Activated T-cell treated with anti-CD3 and anti-CD28 coated beads, Interleukin-2, amount 50 U/mL, for 4 hours (primary cell): ENCODE results near the gene PRSS53. TPM values are rescaled to one million over a fixed set of nuclear protein-coding genes. Genes with fewer than 3 reads are reported as not detected.

Source experiments
- ATAC-seq, 2 donors: fragments of 200-7000 bp; cut with Tn5 transposase; one replicate each; pipeline ENCODE4 v1.10.0; 2021
- DNase-seq: peaks from one replicate; pipeline ENCODE4 v3.0.0-alpha.2; 2020
- H3K27me3 Mint-ChIP-seq: one replicate; pipeline ENCODE4 v1.8.0; 2021; ENCODE audit warnings: low read depth, mixed read lengths
- H3K36me3 Mint-ChIP-seq: one replicate; pipeline ENCODE4 v1.8.0; 2022; ENCODE audit warnings: mixed read lengths; ENCODE audit not compliant: insufficient read depth
- H3K4me1 Mint-ChIP-seq: one replicate; pipeline ENCODE4 v1.8.0; 2021; ENCODE audit warnings: low read depth, mixed read lengths
- H3K4me3 Mint-ChIP-seq: one replicate; pipeline ENCODE4 v1.8.0; 2021; ENCODE audit warnings: mild to moderate bottlenecking, moderate library complexity, mixed read lengths
- H3K9me3 Mint-ChIP-seq: one replicate; pipeline ENCODE4 v1.8.0; 2021; ENCODE audit warnings: mixed read lengths
- total RNA-seq, 3 donors: library from RNA; stranded (reverse); gene quantifications; one replicate each; pipeline ENCODE4 v1.2.1, GENCODE V29; 2021

PRSS53 gene
- total RNA-seq, 3 donors from 2014 or later = 4.6 to 5.6 (median 4.9) TPM

DNA sequence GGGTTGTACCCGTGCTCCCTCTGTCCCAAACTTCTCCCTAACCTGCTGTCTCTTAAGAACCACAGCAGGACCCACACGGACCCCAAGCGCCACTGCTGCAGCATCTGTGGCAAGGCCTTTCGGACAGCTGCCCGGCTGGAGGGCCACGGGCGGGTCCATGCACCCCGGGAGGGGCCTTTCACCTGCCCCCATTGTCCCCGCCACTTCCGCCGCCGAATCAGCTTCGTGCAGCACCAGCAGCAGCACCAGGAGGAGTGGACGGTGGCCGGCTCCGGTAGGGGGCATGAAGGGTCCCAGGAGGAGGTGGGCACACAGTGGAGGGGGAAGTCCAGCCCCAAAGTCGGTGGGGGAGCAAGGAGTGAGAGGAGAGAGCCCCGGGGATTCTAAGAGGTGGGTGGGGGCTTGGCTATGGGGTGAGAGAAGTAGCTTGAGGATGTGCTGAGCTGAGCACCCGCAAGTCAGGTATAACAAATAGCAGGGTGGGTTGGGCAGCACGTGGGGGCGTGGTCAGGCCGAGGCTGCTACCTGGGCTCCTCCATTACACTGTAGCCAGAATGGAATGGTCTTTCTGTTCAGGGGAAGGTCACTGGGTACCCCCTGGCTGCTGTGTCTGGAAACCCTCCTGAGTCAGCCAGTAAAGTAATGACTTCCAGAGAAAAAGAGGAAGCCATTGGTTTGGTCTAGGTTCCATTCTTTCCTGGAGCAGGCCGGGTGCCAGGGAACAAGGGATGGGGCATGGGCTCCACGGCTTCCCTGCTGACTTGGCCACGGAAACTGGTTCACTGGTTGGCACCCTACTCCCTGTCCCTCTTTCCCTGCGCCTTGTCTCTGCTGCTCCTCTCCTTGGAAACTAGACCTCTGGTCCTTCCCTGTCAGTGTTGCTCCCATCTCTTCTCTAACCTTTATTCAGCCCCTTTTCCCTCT, 7.1 kb downstream of the PRSS53 start:
- H3K27me3 Mint-ChIP-seq = no peaks in the 10 kb centered on the region
- H3K4me3 Mint-ChIP-seq = no peak overlapping the region
- ATAC-seq (no peak), DNase-seq (no peak)
- no peaks in the 10 kb centered on the region for H3K9me3 Mint-ChIP-seq
- H3K36me3 Mint-ChIP-seq = peaks cover 29% of the 10 kb centered on the region
- H3K4me1 Mint-ChIP-seq = peaks cover 16% of the 10 kb centered on the region

DNA sequence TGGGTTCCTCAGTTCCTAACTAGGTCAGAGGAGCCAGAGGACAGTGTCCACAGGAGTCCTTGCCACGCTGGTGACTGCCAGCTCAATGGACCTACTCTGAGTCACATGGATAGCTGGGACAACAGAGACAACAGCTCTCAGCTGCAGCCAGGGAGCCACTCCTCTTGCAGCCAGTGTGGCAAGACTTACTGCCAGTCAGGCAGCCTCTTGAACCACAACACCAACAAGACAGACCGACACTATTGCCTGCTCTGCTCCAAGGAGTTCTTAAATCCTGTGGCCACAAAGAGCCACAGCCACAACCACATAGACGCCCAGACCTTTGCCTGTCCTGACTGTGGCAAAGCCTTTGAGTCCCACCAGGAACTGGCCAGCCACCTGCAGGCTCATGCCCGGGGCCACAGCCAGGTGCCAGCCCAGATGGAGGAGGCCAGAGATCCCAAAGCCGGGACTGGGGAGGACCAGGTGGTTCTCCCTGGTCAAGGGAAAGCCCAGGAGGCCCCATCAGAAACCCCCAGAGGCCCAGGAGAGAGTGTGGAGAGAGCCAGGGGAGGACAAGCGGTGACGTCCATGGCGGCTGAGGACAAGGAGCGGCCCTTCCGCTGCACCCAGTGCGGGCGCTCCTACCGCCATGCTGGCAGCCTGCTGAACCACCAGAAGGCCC, 7.9 kb downstream of the PRSS53 start:
- no peaks in the 10 kb centered on the region for H3K9me3 Mint-ChIP-seq
- peaks cover 26% of the 10 kb centered on the region for H3K36me3 Mint-ChIP-seq
- H3K4me3 Mint-ChIP-seq = no peak overlapping the region
- no peaks in the 10 kb centered on the region for H3K27me3 Mint-ChIP-seq
- ATAC-seq (no peak), DNase-seq (no peak)
- peaks cover 21% of the 10 kb centered on the region for H3K4me1 Mint-ChIP-seq

DNA sequence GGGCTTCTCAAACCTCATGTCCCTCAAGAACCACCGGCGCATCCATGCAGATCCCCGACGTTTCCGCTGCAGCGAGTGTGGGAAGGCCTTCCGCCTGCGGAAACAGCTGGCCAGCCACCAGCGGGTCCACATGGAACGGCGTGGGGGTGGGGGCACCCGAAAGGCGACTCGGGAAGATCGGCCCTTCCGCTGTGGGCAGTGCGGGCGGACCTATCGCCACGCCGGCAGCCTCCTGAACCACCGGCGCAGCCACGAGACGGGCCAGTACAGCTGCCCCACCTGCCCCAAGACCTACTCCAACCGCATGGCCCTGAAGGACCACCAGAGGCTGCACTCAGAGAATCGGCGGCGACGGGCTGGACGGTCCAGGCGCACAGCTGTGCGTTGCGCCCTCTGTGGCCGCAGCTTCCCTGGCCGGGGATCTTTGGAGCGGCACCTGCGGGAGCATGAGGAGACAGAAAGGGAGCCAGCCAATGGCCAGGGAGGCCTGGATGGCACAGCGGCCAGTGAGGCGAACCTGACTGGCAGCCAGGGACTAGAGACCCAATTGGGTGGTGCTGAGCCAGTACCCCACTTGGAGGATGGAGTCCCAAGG, 8.6 kb downstream of the PRSS53 start:
- Mint-ChIP-seq H3K9me3 (no peaks in the 10 kb centered on the region), H3K27me3 (no peaks in the 10 kb centered on the region), H3K36me3 (peaks cover 26% of the 10 kb centered on the region), H3K4me1 (peaks cover 26% of the 10 kb centered on the region), H3K4me3 (no peak overlapping the region)
- no peak for ATAC-seq
- no peak for DNase-seq

DNA sequence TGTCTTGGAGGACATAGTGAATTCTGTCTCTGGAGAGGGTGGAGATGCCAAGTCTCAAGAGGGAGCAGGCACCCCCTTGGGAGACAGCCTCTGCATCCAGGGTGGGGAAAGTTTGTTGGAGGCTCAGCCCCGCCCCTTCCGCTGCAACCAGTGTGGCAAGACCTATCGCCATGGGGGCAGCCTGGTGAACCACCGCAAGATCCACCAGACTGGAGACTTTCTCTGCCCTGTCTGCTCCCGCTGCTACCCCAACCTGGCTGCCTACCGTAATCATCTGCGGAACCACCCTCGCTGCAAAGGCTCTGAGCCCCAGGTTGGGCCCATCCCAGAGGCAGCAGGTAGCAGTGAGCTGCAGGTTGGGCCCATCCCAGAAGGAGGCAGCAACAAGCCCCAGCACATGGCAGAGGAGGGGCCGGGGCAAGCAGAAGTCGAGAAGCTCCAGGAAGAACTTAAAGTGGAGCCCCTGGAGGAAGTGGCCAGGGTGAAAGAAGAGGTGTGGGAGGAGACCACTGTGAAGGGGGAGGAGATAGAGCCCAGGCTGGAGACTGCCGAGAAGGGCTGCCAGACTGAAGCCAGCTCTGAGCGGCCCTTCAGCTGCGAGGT, 9.3 kb downstream of the PRSS53 start:
- ATAC-seq (no peak), DNase-seq (no peak)
- no peaks in the 10 kb centered on the region for H3K27me3 Mint-ChIP-seq
- peaks cover 26% of the 10 kb centered on the region for H3K36me3 Mint-ChIP-seq
- H3K4me1 Mint-ChIP-seq = peaks cover 33% of the 10 kb centered on the region
- no peaks in the 10 kb centered on the region for H3K9me3 Mint-ChIP-seq
- H3K4me3 Mint-ChIP-seq = no peak overlapping the region

DNA sequence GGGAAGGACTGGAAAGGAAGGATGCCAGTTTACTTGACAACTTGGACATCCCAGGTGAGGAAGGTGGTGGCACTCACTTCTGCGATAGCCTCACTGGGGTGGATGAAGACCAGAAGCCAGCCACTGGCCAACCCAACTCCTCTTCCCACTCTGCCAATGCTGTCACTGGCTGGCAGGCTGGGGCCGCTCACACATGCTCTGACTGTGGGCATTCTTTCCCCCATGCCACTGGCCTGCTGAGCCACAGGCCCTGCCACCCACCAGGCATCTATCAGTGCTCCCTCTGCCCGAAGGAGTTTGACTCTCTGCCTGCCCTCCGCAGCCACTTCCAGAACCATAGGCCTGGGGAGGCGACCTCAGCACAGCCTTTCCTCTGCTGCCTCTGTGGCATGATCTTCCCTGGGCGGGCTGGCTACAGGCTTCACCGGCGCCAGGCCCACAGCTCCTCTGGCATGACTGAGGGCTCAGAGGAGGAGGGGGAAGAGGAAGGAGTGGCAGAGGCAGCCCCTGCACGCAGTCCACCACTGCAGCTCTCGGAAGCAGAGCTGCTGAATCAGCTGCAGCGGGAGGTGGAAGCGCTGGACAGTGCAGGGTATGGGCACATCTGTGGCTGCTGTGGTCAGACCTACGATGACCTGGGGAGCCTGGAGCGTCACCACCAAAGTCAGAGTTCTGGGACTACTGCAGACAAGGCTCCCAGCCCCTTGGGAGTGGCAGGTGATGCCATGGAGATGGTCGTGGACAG, 10.0 kb downstream of the PRSS53 start:
- ATAC-seq = no peak
- H3K4me1 Mint-ChIP-seq = peaks cover 33% of the 10 kb centered on the region
- DNase-seq = no peak
- H3K36me3 Mint-ChIP-seq = peaks cover 26% of the 10 kb centered on the region
- no peak overlapping the region for H3K4me3 Mint-ChIP-seq
- no peaks in the 10 kb centered on the region for H3K27me3 Mint-ChIP-seq
- H3K9me3 Mint-ChIP-seq = no peaks in the 10 kb centered on the region

DNA sequence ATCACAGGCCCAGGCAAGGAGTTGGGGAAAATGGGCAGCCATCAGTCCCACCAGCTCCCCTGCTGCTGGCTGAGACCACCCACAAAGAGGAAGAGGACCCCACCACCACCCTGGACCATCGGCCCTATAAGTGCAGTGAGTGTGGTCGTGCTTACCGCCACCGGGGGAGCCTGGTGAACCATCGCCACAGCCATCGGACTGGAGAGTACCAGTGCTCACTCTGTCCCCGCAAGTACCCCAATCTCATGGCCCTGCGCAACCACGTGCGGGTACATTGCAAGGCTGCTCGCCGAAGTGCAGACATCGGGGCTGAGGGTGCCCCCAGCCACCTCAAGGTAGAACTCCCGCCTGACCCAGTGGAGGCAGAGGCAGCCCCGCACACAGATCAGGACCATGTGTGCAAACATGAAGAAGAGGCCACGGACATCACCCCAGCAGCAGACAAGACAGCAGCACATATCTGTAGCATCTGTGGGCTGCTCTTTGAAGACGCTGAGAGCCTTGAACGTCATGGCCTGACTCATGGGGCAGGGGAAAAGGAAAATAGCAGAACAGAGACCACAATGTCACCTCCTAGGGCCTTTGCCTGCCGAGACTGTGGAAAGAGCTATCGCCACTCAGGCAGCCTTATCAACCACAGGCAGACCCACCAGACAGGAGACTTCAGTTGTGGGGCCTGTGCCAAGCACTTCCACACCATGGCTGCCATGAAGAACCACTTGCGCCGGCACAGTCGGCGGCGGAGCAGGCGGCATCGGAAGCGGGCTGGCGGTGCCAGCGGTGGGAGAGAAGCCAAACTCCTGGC, 10.9 kb downstream of the PRSS53 start:
- no peaks in the 10 kb centered on the region for H3K9me3 Mint-ChIP-seq
- H3K4me3 Mint-ChIP-seq = no peak overlapping the region
- H3K27me3 Mint-ChIP-seq = no peaks in the 10 kb centered on the region
- DNase-seq (no peak), ATAC-seq (no peak)
- H3K36me3 Mint-ChIP-seq = peaks cover 26% of the 10 kb centered on the region
- peaks cover 33% of the 10 kb centered on the region for H3K4me1 Mint-ChIP-seq

DNA sequence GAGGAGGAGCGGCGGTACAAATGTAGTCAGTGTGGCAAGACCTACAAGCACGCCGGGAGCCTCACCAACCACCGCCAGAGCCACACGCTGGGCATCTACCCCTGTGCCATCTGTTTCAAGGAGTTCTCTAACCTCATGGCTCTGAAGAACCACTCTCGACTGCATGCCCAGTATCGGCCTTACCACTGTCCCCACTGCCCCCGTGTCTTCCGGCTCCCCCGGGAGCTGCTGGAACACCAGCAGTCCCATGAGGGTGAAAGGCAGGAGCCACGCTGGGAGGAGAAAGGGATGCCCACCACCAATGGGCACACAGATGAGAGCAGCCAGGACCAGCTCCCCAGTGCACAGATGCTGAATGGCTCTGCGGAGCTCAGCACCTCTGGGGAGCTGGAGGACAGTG, 11.7 kb downstream of the PRSS53 start:
- peaks cover 38% of the 10 kb centered on the region for H3K4me1 Mint-ChIP-seq
- no peak for ATAC-seq
- H3K9me3 Mint-ChIP-seq = no peaks in the 10 kb centered on the region
- H3K4me3 Mint-ChIP-seq = no peak overlapping the region
- peaks cover 24% of the 10 kb centered on the region for H3K36me3 Mint-ChIP-seq
- no peak for DNase-seq
- H3K27me3 Mint-ChIP-seq = no peaks in the 10 kb centered on the region

DNA sequence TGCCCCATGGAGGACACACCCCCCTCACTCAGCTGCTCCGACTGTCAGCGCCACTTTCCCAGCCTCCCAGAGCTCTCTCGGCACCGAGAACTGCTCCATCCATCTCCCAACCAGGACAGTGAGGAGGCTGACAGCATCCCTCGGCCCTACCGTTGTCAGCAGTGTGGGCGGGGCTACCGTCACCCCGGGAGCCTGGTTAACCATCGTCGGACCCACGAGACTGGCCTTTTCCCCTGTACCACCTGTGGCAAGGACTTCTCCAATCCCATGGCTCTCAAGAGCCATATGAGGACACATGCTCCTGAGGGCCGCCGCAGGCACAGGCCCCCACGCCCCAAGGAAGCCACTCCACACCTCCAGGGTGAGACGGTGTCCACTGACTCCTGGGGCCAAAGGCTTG, 12.4 kb downstream of the PRSS53 start:
- peaks cover 24% of the 10 kb centered on the region for H3K36me3 Mint-ChIP-seq
- no peaks in the 10 kb centered on the region for H3K9me3 Mint-ChIP-seq
- DNase-seq (no peak), ATAC-seq (no peak)
- H3K27me3 Mint-ChIP-seq = no peaks in the 10 kb centered on the region
- peaks cover 41% of the 10 kb centered on the region for H3K4me1 Mint-ChIP-seq
- peak overlapping the region; percentile 95 for H3K4me3 Mint-ChIP-seq

DNA sequence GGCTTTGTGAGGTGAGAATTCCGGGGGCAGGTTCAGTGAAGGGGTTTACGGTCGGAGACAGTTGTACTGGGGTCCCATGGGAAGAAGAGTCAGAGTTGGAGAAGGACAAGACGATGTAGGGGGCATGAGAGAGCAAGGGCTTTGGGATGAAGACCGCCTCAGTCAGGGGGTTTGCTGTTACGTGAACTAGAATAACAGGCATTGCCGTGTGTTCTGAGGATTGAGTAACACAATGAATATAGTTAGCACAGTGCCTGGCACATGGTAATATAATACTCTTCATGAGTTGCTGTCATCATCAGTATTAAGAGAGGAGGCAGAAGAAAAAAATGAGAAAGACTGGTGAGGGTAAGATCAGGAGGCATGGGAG, 13.9 kb downstream of the PRSS53 start:
- no peak for ATAC-seq

DNA sequence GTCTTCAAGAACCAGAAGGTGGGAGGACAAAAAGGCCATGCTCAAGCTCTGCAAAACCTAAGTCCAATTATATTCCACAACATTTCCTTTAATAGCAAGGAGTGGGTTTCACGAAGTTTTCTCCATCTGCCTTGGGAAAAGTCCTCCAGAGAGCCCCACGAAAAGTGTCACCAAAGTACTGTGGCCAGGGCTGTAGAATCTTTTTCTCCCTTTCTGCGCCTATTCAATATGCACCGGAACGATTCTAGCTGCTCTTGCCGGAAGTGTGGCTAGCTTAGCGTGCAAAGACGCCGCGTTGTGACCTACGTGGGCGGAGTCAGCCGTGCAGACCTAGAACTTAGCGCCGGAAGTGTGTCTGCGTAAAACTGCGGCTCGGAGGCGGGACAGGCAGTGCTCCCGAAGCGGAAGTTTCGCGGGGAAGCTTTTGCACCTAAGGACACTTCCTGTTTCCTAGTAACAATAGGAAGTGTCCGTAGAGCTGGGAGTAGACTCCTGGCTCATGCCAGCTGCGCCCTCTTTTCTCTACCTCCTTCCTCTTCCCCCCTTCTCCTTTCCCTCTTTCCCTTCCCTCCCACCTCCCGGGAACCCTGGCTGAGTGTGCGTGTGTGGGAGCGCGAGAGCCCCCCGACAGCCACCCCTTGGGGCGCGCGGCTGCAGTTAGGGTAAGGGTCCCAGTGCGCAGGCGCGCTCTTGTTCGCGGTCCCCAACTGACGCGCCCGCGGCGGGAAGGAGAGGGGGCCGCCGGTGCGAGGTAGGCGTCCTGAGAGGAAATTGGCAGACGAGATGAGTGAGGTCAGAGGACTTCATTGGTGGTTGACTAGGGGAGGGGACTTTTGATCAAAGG, 14.6 kb downstream of the PRSS53 start, which contains the start of the genes ZNF646 and ZNF668:
Gene ZNF646, plus strand, starts transcription at position 453 of the 844 bp plus-strand sequence. CDS start 1,903 bp downstream, outside the sequence.
Gene ZNF668, minus strand, starts transcription at position 271 of the 844 bp plus-strand sequence. CDS start 9,781 bp downstream, outside the sequence.
- ATAC-seq (peak; percentile 81 to 83), DNase-seq (peak; percentile 96)
- Mint-ChIP-seq H3K9me3 (no peaks in the 10 kb centered on the region), H3K36me3 (peaks cover 21% of the 10 kb centered on the region), H3K4me1 (peaks cover 39% of the 10 kb centered on the region), H3K4me3 (peak within 1 kb of the TSS; percentile 98), H3K27me3 (no peaks in the 10 kb centered on the region)

More for the DNA sequence above, 13.9 kb downstream of the PRSS53 start:
- Mint-ChIP-seq H3K4me1 (peaks cover 38% of the 10 kb centered on the region), H3K36me3 (peaks cover 21% of the 10 kb centered on the region), H3K9me3 (no peaks in the 10 kb centered on the region), H3K27me3 (no peaks in the 10 kb centered on the region), H3K4me3 (peak overlapping the region; percentile 95)
- DNase-seq = no peak

DNA sequence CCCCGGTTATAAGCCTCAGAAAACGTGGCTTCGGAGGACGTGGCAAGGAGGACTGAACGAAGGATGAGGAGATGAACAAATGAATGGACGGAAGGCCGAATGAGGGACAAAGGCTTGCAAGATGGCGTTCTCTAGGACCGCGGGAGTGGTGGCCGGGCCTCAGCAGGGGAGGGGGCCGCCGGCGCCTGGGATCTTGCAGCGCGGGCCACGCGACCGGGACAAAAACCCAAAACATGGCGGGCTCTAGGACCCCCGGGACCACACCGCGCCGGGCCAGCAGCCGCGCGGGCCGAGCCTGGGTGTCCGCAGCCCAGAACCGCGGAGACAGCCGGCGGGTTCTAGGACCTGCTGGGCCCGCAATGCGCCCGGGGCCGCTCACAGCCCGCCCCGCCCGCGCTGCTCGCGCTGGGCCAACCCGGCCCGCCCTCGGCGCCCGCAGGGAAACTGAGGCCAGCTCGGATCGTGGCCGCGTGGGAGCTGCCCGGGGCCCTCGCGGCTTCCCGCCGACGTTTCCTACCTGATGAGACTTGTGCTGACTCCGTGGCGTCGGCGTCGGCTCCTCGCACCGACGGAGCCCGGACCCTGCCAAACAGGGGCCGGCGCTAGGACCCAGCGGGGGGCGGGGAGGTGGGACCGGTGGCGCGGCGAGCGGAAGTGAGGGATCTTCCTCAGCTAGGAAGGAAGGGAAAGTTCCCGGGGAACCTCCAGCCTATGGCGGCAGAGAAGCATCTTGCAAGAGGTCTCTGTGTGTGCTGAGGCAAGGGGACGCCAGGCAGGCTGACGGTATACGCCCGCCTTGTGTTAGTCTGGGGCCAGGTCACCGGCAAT, 15.4 kb downstream of the PRSS53 start:
- peak; percentile 78 for DNase-seq

More for the DNA sequence above, 15.4 kb downstream of the PRSS53 start:
- Mint-ChIP-seq H3K4me3 (peak overlapping the region; percentile 98), H3K9me3 (no peaks in the 10 kb centered on the region), H3K27me3 (no peaks in the 10 kb centered on the region), H3K4me1 (peaks cover 39% of the 10 kb centered on the region), H3K36me3 (peaks cover 13% of the 10 kb centered on the region)
- ATAC-seq = peak; percentile 66 to 71
